Activated gamma-delta T cell treated with anti-CD3 and anti-CD28 coated beads, Interleukin-2, amount 50 U/mL, for 16 hours (primary cell): ENCODE results near the gene TMEM95.
"Not testable (repeated sequence)": the region's sequence is repeated elsewhere in the genome, so short reads cannot be mapped to it uniquely, and the experiment has no call there.

Experiments
- DNase-seq: peaks from one replicate; pipeline ENCODE4 v3.0.0-alpha.2; 2020; ENCODE audit warnings: low read depth

TMEM95 gene

GRCh38 chr17:7346761-7347614 is 8.0 kb upstream of the TMEM95 start:
- DNase-seq: no peak

DNA sequence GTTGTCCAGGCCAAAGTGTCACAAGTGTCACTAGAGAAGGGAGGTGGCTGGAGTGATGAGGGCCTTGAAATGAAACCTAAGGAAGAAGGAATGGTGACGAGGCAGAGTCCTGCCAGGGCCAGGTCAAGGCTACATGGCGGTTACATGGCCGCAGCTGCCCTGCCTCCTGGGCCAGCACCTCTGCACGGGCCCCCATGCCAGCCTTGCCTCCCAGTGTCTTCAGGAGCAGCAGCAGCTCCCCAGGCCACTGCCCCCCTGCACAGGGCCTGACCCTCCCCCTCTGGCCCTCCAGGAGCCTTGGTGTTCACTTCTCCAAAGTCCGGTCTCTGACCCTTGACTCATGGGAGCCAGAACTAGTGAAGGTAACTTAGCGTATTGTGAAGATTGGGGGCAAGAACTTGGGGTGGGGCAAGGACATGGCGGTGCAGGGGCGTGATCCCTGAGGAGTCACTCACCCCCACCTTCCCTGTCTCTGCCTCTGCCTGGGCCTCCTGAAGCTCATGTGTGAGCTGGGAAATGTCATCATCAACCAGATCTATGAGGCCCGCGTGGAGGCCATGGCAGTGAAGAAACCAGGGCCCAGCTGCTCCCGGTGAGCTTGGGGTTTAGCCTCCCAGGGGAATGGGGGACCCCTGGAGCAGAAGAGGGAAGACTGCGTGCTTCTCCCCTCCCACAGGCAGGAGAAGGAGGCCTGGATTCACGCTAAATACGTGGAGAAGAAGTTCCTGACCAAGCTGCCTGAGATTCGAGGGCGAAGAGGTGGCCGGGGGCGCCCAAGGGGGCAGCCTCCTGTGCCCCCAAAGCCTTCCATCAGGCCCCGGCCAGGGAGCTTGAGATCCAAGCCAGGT is 7.1 kb upstream of the TMEM95 start:
- no peak for DNase-seq

DNA sequence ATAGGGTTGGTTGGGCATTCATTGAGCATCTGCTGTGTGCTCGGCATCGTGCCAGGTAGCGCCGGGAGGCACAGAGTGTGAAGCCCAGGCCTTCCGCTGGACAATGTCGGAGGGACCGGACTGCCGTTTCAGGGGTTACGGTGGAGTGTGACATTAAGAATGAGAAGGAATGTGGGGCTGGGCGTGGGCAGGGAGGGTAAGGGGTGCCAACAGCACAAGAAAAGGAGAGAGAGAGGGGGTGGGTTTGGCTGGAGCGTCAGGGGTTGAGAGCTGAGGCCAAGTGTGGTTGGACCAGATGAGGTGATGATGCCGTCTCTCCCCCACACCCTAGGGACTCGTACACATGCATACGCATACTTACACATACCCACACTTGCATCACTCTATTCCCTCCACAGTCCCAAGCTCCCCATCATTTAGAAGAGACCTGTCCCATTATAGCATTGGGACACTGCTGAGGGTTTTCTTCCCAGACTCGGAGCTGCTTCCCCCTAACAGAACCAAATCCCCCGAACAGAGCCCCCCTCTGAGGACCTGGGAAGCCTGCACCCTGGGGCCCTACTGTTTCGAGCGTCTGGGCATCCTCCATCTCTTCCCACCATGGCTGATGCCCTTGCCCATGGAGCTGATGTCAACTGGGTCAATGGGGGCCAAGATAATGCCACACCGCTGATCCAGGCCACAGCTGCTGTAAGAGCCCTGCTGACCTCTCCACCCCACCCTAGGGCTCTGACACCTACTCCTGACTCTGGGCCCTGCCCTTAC is 6.3 kb upstream of the TMEM95 start:
- DNase-seq: no peak

DNA sequence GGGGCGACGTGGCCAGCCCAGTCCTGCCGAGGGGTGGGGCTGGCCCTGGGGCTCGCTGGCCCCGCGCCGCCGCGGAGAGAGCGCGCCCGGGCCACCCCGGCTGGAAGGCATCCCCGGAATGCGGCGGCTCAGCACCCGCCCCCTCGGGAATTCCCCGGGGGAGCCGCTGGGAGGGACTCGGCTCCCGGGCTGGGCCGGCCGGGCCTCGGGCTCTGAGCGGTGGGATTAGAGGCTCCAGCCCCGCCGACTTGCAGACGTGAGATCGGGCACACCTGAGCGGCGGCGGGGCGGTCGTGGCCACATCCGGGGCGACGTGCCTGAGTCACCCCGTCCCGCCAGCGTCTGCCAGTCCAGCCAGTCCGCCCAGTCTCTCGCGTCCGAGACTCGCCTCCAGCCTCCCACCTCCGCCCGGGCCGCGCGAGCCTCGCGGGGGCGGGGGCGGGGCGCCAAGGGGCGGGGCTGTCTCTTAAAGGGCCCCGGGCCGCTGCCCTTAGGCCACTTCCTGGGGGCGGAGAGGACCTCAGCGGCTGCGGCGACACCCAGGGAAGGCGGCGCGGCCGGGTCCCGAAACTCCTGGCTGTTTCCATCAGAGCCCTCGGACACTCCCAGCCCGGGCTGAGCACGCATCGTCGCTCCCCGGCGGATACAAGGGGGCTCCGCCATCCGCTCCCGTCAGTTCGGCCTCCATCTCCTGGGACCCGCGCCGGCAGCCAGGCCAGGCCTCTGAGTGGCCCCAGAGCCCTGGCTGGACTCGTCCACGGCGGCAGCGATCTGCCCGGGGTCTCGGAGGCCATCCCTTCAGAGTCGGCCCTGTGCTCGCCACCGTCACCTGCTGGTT is 3.1 kb upstream of the TMEM95 start, which contains the start of gene KCTD11:
KCTD11 (plus strand) TSS at position 498 of the 838 bp plus-strand sequence.
- DNase-seq: peak; percentile 67

GRCh38 chr17:7352503-7352889 is 2.5 kb upstream of the TMEM95 start:
- DNase-seq: no peak

- DNase-seq: no peak
Measured at GRCh38 chr17:7352910-7353635, 1.9 kb upstream of the TMEM95 start.

GRCh38 chr17:7354262-7354843 is 603 bp upstream of the TMEM95 start:
- DNase-seq: no peak

DNA sequence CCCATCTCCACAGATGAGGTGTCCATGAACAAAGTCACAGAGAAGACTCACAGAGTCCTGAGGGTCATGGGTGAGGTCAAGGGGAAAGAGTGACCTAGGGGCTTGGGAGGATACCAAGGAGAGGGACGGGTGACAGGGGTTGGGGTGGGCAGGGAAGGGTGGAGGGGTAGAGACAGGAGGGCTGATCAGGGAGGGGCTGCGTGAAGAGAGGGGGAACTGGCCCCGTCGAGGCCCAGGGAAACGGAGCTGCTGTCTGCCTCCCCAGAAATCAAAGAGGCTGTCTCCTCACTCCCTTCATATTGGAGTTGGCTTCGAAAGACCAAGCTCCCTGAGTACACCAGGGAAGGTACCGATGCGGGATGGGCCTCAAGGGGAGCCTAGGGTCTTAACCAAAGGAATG is 617 bp downstream of the TMEM95 start:
- no peak for DNase-seq

DNA sequence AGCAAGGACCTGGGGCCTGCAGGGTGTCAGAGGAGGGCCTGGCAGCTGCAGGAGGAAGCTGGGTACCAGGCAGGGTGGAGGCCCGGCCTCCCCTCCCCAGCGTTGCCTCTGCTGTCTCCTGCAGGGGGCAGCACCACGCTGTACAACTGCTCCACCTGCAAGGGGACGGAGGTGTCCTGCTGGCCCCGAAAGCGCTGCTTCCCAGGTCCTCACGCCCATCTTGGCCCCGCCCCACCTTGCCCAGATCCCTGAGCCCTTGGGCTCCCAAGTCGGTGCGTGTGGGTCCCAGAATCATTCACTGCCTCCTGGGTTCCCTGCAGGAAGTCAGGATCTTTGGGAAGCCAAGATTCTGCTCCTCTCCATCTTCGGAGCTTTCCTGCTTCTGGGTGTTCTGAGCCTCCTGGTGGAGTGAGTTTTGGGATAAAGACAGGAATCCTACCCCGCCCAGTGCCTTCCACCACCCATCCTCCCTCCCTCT is 1.2 kb downstream of the TMEM95 start:
- peak; percentile 73 for DNase-seq

DNA sequence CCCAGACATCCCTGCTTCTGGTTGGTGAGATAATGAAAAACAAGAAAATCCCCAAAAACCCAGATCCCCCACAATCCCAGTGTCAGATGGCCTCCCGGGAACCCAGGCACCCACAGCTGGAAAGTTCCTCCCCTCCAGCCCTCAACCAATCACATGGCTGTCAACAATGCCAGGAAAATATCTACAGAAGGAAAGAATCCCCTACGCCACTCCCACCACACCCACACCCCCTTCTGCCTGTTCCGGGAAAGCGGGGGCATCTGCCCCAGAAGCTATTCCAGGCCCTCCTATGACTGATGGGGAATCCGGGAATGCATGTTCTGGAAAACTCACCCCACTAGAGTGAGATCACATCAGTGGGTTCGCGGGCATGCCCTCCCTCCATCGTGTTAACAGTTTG is 1.8 kb downstream of the TMEM95 start:
- DNase-seq: no peak

GRCh38 chr17:7357381-7357780 is 2.4 kb downstream of the TMEM95 start:
- DNase-seq: no peak

DNA sequence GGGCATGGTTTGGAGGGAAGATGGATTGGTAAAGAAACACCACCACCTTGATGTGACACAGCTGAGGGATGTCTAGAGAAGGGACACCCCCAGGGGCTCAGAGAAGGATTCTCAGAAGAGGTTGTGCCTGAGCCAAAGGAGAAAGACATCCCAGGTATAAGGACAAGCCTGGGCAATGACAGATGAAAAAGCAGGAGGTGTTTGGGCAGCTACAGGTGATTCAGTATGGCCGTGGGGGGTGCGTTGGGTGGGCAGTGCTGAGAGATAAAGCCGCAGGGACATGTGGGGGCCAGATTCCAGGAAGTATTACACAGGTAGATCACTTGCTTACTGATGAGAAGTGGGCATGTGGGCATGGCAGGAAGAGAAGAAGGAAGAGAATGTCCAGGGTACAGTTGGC is 7.0 kb downstream of the TMEM95 start:
- DNase-seq: no peak

GRCh38 chr17:7363311-7363710 is 8.4 kb downstream of the TMEM95 start:
- no peak for DNase-seq

DNA sequence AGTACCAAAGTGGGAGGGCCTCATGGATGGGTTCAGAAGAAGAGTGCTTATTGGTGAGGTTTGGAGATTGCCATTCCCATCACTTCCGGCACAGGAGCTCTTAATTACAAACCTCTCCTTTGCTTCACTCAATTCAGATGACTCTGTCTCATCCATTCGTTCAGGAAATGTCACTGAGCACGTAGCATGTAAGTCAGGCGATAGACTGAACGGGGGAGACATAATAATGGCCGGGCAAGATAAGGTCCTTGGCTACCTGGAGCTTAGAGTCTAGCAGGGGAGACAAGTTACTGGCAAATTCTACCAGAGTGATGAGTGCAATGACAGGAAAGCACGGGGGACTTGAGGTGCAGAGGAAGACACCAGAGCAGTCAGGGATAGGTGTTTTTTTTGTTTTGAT is 11.0 kb downstream of the TMEM95 start:
- not testable (repeated sequence) for DNase-seq

- no peak for DNase-seq
Measured at GRCh38 chr17:7367083-7367482, 12.1 kb downstream of the TMEM95 start.

GRCh38 chr17:7367918-7368598 is 13.1 kb downstream of the TMEM95 start:
- no peak for DNase-seq

DNA sequence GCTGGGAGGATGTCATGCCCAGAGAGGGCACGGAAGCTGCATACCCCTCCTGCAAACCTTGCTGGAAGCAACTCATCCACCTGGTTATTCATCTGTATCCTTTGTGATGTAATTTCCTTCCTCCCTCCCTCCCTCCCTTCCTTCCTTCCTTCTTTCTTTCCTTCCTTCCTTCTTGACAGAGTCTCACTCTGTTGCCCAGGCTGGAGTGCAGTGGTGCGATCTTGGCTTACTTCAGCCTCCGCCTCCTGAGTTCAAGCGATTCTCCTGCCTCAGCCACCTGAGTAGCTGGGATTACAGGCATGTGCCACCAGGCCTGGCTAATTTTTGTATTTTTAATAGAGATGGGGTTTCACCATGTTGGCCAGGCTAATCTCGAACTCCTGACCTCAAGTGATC is 13.6 kb downstream of the TMEM95 start:
- not testable (repeated sequence) for DNase-seq

GRCh38 chr17:7369825-7370224 is 14.9 kb downstream of the TMEM95 start:
- no peak for DNase-seq

DNA sequence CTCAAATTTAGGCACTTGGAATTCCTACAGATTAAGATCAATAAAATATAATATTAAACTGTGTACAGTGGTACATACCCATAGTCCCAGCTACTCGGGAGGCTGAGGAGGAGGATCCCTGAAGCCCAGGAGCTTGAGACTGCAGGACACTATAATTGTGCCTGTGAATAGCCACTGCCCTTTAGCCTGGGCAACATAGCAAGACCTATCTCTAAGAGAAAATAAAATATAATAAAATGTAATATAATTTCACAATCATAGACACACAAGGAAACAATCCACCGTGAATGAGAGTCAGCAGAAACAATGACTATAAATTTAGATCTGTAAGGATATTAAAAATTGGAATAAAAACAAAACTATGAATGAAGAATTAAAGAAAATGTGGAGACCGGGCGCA is 15.9 kb downstream of the TMEM95 start:
- DNase-seq: no peak

DNA sequence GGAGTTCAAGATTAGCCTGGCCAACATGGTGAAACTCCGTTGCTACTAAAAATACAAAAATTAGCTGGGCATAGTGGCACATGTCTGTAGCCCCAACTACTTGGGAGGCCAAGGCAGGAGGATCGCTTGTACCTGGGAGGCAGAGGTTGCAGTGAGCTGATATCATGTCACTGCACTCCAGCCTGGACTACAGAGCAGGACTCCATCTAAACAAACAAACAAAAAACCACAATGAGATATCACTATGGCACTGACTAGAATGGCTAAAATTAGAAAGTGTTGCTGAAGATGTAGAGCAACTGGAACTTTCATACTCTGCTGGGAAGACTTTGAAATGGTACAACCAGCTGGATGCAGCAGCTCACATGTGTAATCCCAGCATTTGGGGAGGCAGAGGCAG is 19.4 kb downstream of the TMEM95 start:
- no peak for DNase-seq
